HG02642 (cell line): ENCODE data around the gene TCF21.

Source experiments
- ATAC-seq: cut with Tn5 transposase; IDR thresholded peaks from one replicate; pipeline ENCODE4 v1.9.1; 2021; ENCODE audit warnings: mild to moderate bottlenecking; ENCODE audit not compliant: unreplicated experiment, poor library complexity

Gene TCF21

DNA sequence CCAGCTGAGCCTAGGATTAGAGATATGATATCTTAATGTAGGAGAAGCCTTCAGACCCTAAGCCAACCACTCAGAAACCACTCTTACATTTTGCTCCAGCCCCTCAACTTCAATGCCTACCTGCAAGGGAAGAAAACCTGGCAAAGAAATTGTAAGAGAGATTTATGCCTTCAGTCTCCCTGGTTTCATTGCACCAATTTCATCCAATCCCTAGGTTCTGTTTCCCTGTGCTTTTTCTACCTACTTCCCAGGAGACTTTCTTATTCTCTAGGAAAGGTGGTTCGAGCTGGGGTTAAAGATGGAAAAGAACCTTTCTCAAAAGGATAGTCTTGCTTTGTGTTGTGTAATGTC is 1.1 kb upstream of the TCF21 start:
- ATAC-seq = no peak

DNA sequence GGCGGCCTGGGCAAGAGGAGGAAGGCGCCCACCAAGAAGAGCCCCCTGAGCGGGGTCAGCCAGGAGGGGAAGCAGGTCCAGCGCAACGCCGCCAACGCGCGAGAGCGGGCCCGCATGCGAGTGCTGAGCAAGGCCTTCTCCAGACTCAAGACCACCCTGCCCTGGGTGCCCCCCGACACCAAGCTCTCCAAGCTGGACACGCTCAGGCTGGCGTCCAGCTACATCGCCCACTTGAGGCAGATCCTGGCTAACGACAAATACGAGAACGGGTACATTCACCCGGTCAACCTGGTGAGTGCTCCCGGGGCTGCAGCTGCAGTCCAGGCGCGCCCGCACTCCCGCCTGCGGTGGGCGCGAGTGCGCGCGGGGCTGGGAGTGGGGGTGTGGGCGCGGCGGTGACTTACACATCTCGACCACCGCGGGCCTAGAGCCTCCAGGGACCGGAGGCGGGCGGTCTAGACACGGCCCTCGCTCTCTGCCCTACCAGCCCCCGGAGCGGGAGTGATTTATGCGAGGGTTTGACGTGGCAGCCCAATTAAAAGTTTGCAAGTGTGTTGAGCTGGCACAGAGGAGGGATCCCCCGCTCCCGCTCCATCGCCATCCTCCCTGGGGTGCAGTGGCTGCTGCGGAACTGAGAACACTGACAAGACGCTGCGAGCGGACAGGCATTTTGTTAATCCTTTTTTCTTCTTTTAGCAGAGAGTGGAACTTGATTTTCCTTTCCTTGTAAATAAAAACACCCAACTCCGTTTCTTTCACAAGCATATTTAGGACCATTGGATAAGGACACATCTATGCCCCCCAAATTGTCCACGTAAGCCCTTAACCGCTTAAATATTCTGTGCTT is 867 bp downstream of the TCF21 start:
- no peak for ATAC-seq

DNA sequence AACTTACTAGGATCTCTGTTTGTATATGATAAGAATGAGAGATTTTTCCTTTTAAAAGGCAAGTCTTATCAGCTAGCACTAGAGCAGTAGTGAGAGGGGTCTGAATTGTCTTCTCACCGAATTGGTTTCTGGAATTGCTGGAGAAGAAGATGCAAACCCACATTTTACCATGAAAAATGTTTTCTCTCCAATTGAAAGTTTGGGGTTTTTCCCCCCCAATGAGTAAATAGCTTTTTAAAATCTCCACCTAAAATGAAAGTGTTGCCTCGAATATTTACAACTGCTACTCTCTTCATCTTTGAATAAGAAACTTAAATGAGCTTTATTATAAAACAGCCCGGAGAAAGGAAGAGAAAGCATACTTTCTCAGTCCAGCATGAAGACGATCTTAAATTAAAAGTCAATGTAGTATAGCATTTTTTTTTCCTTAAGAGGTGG is 1.8 kb downstream of the TCF21 start:
- ATAC-seq = no peak

DNA sequence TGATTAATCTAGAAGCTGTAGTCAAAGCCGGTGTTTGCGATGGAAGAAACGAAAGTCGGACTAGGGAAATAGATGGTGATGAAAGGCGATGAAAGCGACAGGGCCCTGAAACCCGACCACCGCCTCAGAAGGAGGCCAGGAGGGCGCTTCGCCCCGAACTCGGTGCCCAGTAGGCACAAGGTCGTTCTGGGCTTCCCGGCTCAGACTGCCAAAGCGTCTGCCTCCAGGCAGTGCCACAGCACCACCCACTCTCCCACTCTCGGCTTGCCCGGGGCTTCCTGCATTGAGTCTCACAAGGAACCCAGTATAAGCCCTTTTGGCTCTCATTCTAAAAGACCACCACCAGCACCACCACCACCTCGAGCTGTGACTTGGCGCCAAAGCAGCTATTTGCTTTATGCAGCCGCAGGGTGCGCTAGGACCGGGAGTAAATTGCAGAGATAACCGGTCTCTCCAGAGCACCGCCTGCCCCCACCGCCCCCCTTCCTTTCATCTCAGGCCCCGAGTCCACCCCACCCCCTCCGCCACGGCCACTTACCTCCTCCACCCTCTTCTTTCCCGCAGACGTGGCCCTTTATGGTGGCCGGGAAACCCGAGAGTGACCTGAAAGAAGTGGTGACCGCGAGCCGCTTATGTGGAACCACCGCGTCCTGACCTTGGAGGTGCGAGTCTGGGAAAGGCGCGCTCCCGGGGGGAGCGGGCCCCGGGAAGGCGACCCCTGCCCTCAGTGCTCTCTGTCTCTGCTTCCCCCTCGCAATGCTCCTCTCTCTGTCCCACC is 2.4 kb downstream of the TCF21 start:
- no peak for ATAC-seq

DNA sequence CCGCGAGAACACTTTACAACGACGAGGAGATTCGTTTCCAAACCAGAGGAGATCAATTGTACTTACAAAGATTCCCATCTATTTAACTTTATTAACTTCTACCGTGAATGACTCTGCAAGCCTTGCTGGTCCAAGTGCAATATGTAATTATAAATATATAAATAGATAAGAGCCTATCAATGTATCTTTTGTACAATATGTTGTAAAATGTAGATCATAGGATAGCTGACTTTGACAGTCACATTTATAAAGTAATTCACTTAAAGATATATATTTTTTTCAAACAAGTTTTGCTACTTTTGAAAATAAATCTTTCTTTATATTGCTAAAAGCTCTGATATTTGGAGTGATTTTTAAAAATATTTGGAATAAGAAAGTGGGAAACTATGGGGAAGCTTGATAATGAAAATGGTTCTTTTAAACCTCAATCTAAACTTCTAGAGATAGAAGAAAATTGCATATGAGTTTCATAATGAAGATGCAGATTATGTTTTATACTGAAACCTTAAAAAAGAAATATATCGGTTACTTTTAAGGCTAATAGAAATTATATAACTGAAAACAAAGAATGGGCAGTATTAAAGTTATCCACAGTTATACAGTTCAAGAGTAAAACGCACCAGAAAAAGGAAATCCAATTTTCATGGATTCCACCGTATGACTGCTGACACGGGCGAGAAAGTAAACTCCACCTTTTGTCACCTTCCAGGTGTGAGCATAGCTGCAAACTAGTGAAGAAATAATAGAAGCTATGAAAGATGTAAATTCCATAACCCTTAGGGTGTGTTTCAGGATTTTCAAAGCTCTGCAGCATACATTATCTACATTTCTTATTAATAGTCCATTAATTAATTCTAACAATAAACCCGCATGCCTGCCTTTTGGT is 3.3 kb downstream of the TCF21 start:
- no peak for ATAC-seq

DNA sequence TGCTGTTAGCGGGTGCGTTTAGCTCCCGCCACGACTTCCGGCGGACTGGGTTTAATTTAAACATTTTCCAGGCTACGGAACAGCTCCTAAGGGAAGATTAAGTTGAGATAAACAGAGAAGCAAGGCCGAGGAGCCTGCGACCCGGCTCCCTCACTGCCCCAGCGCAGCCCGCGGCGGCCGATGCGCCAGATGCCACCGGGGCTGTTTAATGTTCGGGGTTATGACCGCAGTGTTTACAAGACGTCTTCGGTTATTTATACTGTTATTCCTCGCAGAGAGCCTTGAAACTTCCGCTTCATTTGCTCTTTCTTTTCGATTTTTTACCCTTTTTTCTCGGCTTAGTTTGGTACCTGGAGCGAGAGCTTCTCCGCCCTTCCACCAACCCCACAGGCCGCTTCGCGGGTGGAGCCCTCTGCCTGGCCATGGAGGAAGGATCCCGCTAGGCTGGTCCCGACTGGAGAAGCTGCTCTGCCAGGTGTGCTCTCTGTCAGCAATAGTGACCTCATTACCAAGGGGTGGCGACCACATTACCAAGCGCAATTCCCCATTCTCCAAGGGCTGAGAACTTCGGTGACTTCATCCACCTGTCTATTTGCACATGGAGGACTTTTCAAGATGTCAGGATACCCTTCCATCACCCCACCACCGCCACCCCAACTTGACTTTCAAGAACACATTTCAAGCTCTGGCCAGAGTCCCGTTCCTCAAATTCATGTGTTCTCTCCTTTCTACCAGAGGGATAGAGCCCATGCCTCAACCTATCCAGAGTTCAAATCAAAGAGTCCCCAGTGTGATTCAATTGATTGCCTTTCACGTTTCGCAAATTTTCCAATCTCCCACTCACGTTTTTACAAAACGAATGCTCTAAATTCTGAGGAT is 4.1 kb downstream of the TCF21 start:
- ATAC-seq = no peak

DNA sequence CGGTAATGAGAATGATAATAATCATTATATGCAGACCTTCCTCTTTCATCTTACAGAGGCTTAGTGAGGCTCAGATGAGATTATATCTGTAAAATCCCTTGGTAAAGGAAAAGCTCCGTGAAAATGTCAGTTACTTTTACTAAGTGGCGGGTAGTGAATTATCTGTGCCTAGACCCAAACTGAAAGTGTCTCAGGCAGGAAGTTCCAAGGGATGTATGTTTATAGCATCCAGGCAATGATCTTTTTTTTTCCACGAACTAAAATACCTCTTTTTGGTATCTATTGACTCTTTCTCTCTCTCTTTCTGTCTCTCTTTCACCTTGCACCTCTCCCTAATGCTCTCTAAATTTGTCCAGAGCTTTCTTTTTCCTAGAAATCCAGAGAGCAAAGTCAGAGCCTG is 5.0 kb downstream of the TCF21 start:
- no peak for ATAC-seq

DNA sequence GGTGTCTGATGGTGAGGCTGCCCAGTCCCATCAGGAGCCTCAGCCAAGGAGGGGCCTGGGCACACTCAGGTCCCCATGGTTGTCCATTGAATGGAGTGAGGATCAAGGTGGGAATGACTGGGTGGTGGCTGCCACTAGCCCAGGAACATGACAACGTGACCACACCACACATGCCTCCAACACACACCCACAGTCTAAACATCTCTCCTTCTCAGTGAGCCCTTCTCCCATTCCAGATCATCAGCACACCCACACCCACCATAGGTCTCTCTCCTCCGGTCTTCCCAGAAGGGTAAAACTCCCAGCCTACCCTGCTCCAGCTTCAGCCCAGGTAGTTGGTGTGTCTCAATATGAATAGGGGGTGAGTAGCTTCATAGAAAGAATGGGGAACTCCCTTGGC is 5.5 kb downstream of the TCF21 start:
- ATAC-seq = no peak

DNA sequence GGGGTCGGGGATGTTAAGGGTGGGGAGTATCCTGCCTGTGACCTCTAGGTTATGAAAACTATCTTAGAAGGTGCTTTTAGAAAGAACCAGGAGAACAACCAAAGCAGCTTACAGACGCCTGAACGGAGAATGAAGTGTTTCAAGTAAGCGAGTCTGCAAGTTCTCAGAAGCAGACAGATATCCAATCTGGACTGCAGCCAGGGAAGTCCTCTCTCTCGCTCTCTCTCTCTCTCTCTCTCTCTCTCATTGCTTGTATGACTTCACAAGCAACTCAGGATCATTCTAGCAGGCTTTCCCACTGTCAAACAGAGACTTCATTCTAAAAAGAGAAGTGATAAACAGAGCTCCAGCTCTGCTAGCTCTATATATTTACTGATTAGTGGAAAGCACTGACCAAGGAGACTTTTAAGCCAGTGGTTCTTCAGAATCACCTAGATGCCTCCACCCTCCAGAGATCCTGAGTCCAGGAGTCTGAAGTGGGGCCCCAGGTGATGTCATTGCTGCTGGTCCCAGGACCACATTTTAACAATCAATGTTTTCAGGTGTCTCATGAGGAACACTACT is 6.0 kb downstream of the TCF21 start:
- no peak for ATAC-seq

DNA sequence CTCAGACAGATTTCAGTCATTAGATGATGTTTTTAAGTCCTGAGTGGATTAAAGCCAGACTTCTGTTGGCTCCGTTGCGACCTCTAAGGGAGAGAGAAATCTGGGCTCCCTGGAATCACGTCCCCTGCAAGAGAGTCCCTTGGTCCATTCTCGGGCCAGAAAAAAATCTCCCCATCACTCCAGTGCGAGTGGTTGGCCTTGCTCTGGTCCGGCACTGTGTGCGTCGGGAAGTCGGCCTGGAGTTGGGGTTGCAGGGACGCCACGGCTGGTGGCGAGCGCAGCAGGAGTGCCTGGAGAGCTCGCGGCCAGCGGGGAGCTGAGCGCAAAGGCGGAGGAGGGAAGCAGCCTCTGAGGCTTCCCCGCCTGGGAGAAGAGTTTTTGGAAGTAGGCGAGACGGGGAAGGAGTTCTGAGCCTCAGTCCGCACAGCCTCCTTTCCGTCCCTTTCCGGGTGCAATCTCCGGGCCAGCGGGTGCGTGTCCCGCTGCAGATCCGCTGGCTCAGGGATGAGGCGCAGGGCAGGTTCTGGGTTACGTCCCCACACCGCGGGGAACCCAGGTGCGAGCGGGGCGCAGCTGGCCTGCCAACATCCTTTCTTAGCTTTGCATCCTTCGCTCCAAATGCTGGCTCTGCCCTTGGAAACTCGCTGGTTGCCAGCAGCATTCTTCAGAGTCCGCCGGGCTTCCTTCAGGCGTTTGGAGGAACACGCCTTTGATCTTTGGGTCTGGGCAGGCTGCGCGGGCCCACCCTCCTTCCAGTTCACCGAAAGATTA is 6.8 kb downstream of the TCF21 start:
- no peak for ATAC-seq

DNA sequence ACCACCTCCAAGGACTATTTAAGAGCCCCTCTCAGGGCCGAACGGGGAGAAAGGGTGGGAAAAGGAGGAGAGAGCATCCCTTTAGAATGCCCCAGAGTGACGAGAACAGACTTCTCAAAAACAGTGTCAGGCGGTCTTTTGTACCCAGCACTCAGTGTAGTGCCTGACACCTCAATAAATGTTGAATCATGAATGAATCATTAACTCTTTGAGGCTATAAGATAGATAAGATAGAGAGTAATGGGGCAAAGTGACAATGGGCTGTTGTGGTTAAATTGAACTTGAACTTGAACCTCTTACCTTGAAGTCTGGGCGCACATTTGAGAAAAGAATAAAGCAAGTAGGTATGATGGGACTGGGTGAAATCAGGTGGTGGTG is 7.4 kb downstream of the TCF21 start:
- no peak for ATAC-seq

DNA sequence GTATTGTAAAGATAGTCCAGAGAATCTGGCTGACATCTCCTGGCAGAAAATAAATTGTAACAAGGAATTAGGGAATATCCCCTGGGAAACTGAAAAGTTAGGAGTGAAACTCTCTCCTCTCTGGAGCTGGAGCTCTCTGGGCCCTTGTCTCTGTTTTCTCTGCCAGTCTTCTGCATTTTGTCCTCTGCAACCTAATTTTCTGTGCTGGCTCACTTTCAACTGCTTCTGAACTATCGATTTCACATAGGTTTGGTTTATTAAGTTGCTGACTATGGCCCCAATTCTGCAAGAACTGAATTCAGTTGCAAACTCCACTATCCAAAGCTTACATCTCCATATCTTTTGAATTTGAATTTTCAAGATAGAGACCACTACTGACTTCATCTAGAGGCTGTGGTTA is 9.3 kb downstream of the TCF21 start:
- no peak for ATAC-seq

DNA sequence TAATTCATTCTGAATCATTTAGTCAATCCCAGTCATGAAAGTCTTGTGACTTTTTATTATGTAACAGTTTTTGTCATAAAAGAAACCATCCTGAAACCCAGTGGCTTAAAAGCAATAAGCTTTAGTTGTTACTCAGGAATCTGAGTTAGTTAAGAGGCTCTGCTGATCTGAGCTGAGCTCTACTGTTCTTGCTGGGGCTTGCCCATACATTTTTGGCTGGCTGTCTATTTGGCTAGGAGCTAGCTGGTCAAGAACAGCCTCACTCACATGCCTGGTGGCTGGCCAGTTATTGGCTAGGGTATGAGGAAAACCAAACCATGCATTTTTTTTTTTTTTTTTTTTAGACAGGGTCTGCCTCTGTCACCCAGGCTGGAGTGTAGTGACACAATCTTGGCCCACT is 10.6 kb downstream of the TCF21 start:
- no peak for ATAC-seq

DNA sequence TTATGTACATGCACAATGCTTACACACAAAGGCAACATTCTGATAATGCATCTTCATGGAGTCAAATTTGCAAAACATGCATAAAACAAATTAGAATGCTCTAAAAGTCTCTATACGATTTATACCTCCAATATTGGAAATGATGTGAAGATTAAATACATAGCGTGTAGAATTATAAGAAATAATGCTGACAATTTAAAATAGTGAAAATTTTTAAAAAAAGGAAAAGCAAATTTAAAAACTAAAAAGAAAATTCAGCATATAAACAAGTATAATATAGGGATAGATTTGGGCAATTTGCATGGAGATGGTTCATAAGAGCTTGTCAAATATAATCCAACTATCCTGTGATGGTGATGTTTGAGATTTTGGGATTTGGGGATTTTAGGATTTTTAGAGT is 14.9 kb downstream of the TCF21 start:
- no peak for ATAC-seq

DNA sequence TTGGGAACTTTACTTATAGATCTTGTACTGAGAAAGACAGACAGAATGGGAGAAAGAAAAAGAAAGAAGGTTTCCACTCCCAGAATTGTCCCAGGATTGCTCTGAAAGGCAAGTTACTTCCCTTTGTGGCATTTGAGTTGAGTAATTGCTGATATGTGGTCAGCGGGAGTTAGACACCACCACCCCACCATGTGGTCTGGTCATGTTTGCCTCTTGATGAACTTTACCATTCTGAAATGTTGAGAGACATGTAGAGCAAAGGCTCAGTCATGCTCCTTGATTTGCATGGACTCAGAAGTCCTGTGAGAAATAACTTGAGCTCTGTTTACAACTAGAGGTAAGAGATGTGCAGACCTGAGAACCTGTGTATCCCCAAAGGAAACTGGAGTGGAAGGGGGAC is 17.1 kb downstream of the TCF21 start:
- ATAC-seq = no peak

DNA sequence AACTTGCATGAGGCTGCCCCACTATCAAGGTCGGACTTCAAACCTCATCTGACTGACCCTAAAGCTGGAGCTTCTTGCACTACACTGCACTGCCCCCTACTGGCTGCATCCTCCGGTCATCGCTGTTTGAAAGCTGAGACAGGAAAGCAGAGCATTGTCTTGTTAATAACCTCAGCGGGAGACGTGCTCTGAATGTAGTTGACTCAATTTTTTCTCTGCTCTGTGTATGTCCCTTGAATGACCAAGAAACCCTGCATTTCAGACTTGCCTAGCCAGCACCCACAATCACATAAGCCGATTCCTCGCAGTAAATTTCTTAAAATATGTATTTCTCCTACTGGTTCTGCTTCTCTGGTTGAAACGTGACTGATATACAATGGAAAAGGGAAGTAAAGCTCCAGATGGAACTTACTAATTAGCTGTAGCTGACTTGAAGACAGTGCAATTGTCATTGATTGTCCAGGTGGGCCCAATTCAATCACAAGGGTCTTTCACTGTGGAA is 27.8 kb downstream of the TCF21 start:
- ATAC-seq = peak; percentile 71

DNA sequence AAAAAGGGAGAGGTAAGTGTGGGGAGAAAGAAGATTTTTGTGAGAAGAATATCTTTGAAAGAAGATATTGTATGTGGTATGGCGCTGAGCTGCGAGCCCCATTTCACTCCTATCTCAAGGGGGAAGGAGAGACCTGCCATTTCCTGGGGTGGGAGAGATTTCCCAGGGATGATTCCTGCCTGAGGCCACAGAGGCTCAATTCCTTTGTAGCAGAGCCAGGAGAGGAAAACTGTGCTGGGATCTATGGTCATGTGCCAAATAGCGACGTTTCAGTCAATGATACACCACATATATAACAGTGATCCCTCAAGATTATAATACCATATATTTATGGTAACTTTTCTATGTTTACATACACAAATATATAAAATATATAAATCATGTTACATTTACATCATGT is 28.9 kb downstream of the TCF21 start:
- no peak for ATAC-seq

DNA sequence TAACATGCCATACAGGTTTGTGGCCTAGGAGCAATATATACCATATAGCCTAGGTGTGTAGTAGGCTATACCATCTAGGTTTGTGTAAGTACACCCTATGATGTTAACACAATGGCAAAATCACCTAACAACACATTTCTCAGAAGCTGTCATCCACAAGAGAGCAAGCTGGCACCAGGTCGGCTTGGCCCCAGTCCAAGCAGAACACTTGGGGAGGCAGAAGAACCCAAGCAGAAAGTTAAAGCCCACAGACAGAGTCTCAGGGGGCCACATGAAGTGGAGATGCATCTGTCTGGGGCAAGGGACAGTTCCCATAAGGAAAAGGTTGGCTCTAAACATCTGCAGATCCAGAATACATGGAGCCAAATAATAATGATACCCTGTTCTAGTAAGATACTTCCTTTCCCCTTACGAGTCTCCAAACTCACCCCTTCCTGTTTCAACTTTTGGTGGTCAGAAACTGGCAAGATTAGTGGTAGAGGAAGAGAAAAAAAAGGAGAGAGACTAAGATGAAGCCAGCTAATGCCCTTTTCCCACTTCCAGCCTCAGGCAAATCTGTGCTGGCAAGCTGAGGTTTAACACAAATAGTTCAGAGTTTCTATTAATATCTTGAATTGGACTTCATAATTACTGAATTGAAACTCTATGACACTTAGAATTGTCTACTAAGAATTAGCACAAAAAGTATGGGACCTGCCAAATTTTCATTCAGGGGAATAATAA is 29.5 kb downstream of the TCF21 start:
- ATAC-seq = no peak
